Endothelial cell of umbilical vein (primary cell): ENCODE results near the gene FABP2. TPM values are rescaled to one million over a fixed set of nuclear protein-coding genes. Genes with fewer than 3 reads are reported as not detected.

Experiments
- BruUV-seq: library from RNA; stranded (reverse); fragments of 400-500 nt; replicated peaks from 2 replicates; lab custom pipeline; 2021; lab: Mats Ljungman, UMichigan
- CTCF ChIA-PET: fragments of 300-600, 350-600 bp; sonication (Branson Sonifier 250); formaldehyde crosslinking; loops from one replicate; lab custom pipeline; 2021; ENCODE audit warnings: antibody characterized with exemption, inconsistent platforms; lab: Charles Lee
- POLR2A ChIA-PET: fragments of 300-600, 350-600 bp; sonication (Branson Sonifier 250); formaldehyde crosslinking; loops from one replicate; lab custom pipeline; 2021; ENCODE audit warnings: antibody characterized with exemption, inconsistent platforms; lab: Charles Lee
- DNase-seq: peaks from one replicate; pipeline ENCODE4 v3.0.0-alpha.2; 2011; ENCODE audit warnings: low read depth, low spot score
- FAIRE-seq: peaks from 2 replicates; lab custom pipeline; 2011; peaks lifted over from hg19 to GRCh38; lab: Jason Lieb, UNC
- H2AFZ ChIP-seq: 2 replicates; pipeline ENCODE4 v1.6.0; 2012; ENCODE audit warnings: low read depth, low read length, control low read depth, inconsistent platforms
- H3K27ac ChIP-seq: 2 replicates; pipeline ENCODE4 v1.5.1; 2011; ENCODE audit warnings: low read depth, mild to moderate bottlenecking, control low read depth, low read length, moderate library complexity; ENCODE audit not compliant: insufficient read depth
- H3K27me3 ChIP-seq, 2 experiments: 2 replicates each; pipeline versions ENCODE4 v1.6.0 to v1.6.1; 2011; ENCODE audit warnings: low read length in 2 of 2, mixed read lengths in 1 of 2; ENCODE audit not compliant: control insufficient read depth in 2 of 2, insufficient read depth in 2 of 2
- H3K36me3 ChIP-seq, 2 experiments: 2 replicates in 1 of 2; 3 replicates in 1 of 2; pipeline ENCODE4 v1.5.1; 2011; ENCODE audit warnings: low read length in 2 of 2, mild to moderate bottlenecking in 1 of 2, moderate library complexity in 1 of 2; ENCODE audit not compliant: control insufficient read depth in 2 of 2, insufficient read depth in 2 of 2; ENCODE audit errors: extremely low read depth in 1 of 2
- H3K4me1 ChIP-seq: 3 replicates; pipeline ENCODE4 v1.5.1; 2011; ENCODE audit warnings: mild to moderate bottlenecking, low read length; ENCODE audit not compliant: control insufficient read depth, insufficient read depth; ENCODE audit errors: extremely low read depth
- H3K4me2 ChIP-seq: 2 replicates; pipeline ENCODE4 v1.6.1; 2011; ENCODE audit warnings: low read length, control low read depth, mixed read lengths; ENCODE audit not compliant: insufficient read depth
- H3K4me3 ChIP-seq, 3 experiments: fragments of 200-600 bp in 1 of 3; sonication (generic), shearing (Covaris generic) in 1 of 3; replicated peaks in 1 of 3; 2 replicates each; pipeline ENCODE4 v1.5.1; 2011 to 2016; ENCODE audit warnings: control low read depth in 3 of 3, low read length in 3 of 3, mild to moderate bottlenecking in 2 of 3, inconsistent platforms in 1 of 3, low read depth in 1 of 3, moderate library complexity in 1 of 3; ENCODE audit not compliant: insufficient read depth in 1 of 3
- H3K79me2 ChIP-seq: 2 replicates; pipeline ENCODE4 v1.6.0; 2012; ENCODE audit warnings: low read length, inconsistent platforms; ENCODE audit not compliant: control insufficient read depth, insufficient read depth
- H3K9ac ChIP-seq: replicated peaks from 2 replicates; pipeline ENCODE3; 2011; ENCODE audit warnings: low read length, control low read depth; ENCODE audit not compliant: insufficient read depth; ENCODE audit errors: extremely low read depth
- H3K9me1 ChIP-seq: replicated peaks from 3 replicates; pipeline ENCODE4 v1.6.0; 2011; ENCODE audit warnings: mild to moderate bottlenecking, low read length; ENCODE audit not compliant: control insufficient read depth, insufficient read depth; ENCODE audit errors: extremely low read depth
- H3K9me3 ChIP-seq: replicated peaks from 2 replicates; pipeline ENCODE4 v1.5.1; 2012; ENCODE audit warnings: low read length, inconsistent platforms; ENCODE audit not compliant: control insufficient read depth, insufficient read depth
- H4K20me1 ChIP-seq: replicated peaks from 2 replicates; pipeline ENCODE3; 2011; ENCODE audit warnings: mild to moderate bottlenecking, low read length; ENCODE audit not compliant: control insufficient read depth, insufficient read depth; ENCODE audit errors: extremely low read depth
- CTCF ChIP-seq, 2 donors: IDR thresholded peaks; 1 replicate in 1 of 2; 2 replicates in 1 of 2; pipeline ENCODE4 v1.5.1; 2011; ENCODE audit warnings: low read length in 2 of 2, mild to moderate bottlenecking in 2 of 2, moderate library complexity in 2 of 2, control low read depth in 1 of 2, inconsistent platforms in 1 of 2, low read depth in 1 of 2; ENCODE audit not compliant: insufficient read depth in 1 of 2; ENCODE audit errors: extremely low read depth in 1 of 2
- EZH2 ChIP-seq: IDR thresholded peaks from 2 replicates; pipeline ENCODE4 v1.6.1; 2012; ENCODE audit warnings: borderline replicate concordance, low read depth, mild to moderate bottlenecking, moderate library complexity, low read length, inconsistent platforms; ENCODE audit not compliant: severe bottlenecking
- FOS ChIP-seq: IDR thresholded peaks from 2 replicates; pipeline ENCODE4 v1.6.1; 2011; ENCODE audit warnings: mild to moderate bottlenecking, low read length, moderate library complexity, borderline replicate concordance; ENCODE audit not compliant: insufficient read depth
- GATA2 ChIP-seq: IDR thresholded peaks from 2 replicates; pipeline ENCODE4 v1.7.0; 2011; ENCODE audit warnings: low read depth, mild to moderate bottlenecking, moderate library complexity, mixed read lengths, low read length; ENCODE audit not compliant: insufficient read length, insufficient read depth
- JUN ChIP-seq: IDR thresholded peaks from 2 replicates; pipeline ENCODE4 v1.6.1; 2011; ENCODE audit warnings: borderline replicate concordance, low read depth; ENCODE audit not compliant: insufficient read length, insufficient read depth
- MAX ChIP-seq: IDR thresholded peaks from 2 replicates; pipeline ENCODE4 v1.6.1; 2011; ENCODE audit not compliant: insufficient read depth, insufficient read length
- MYC ChIP-seq: IDR thresholded peaks from one replicate; pipeline ENCODE4 v1.6.1; 2011; ENCODE audit warnings: mild to moderate bottlenecking, low read depth, low read length
- POLR2A ChIP-seq: IDR thresholded peaks from 2 replicates; pipeline ENCODE4 v1.6.1; 2012; ENCODE audit warnings: low read depth, mild to moderate bottlenecking, control low read depth, low read length
- POLR2AphosphoS5 ChIP-seq: IDR thresholded peaks from 2 replicates; pipeline ENCODE4 v1.6.1; 2012; ENCODE audit warnings: low read depth, mild to moderate bottlenecking, control low read depth, low read length, moderate library complexity; ENCODE audit not compliant: insufficient read depth
- dilution Hi-C: fragments of 300-500 bp; cut with MboI; formaldehyde crosslinking; loops from one replicate; pipeline ENCODE4 v1.15.0; 2019; ENCODE audit warnings: low sequenced_read_pairs; ENCODE audit not compliant: extremely low pct_ligation_motif_present
- intact Hi-C: fragments of 100-400 bp; cut with micrococcal nuclease; formaldehyde crosslinking; loops from one replicate; pipeline ENCODE4 v1.10.0; 2022
- polyA plus RNA-seq, 4 experiments: library from polyadenylated mRNA; depleted of rRNA in 3 of 4; stranded (reverse) in 3 of 4; unstranded in 1 of 4; fragments of >200 nt; gene quantifications; 2 replicates each; pipeline versions ENCODE4 v1.2.1 to v1.2.3, GENCODE V29; 2011 to 2012; ENCODE audit warnings: missing spikeins in 1 of 4
- total RNA-seq: library from RNA; stranded (reverse); gene quantifications from 2 replicates; pipeline ENCODE4 v1.2.3, GENCODE V29; 2021

Gene FABP2
- total and polyA plus RNA-seq, 2 donors (not counting 3 experiments of a cell fraction or from before 2014, with no cell fraction given): not detected

- no peak for DNase-seq
- Histone ChIP-seq H3K27ac (no peak overlapping the region), H3K9me3 (no peaks in the 10 kb centered on the region), H3K79me2 (peaks cover 12% of the 10 kb centered on the region), H4K20me1 (no peaks in the 10 kb centered on the region), H3K4me2 (no peak overlapping the region), H3K4me1 (peaks cover 6% of the 10 kb centered on the region), H3K4me3 (no peak overlapping the region), H2AFZ (no peak overlapping the region), H3K9me1 (no peaks in the 10 kb centered on the region), H3K9ac (no peak overlapping the region), H3K27me3 (no peaks in the 10 kb centered on the region), H3K36me3 (no peaks in the 10 kb centered on the region)
- FAIRE-seq: no peak
- POLR2A ChIA-PET: no interaction called here
- TF ChIP-seq CTCF (IDR thresholded peaks at IDR 0.05; ENCODE audit: extremely low read depth in 1 of 2, insufficient read depth in 1 of 2, low read depth in 1 of 2, low read length in 2 of 2) (no peak), FOS (no peak), EZH2 (no peak), POLR2AphosphoS5 (no peak), JUN (no peak), GATA2 (no peak), MAX (no peak), POLR2A (no peak), MYC (no peak)
- dilution Hi-C loops: no loop called here
- intact Hi-C loops: loop anchor here (10.0 kb wide), 1 partner anchor 151 kb away; no protein-coding TSS in a partner anchor
- no TSS peak for BruUV-seq
- CTCF ChIA-PET: no interaction called here
These were observed 18.2 kb downstream of the FABP2 start for GRCh38 chr4:119303587-119304305.
